ENCODE results near the gene ANKIB1. TPM values are rescaled to one million over a fixed set of nuclear protein-coding genes. Genes with fewer than 3 reads are reported as not detected.

The ANKIB1 gene
- total and polyA plus RNA-seq, 4 donors = 3.9 to 14.8 (median 8.4) TPM

GRCh38 chr7:92226981-92227380 lies 18.8 kb upstream of the ANKIB1 start:
- WGBS = 96% methylated on average over 4 of the region's 4 CpGs
- no peak for DNase-seq (ENCODE audit: low spot score)
- H3K4me1 ChIP-seq (ENCODE audit: control insufficient read depth in 4 of 4, insufficient read depth in 4 of 4, low read length in 3 of 4) = no peaks in the 10 kb centered on the region
- no peak for TF ChIP-seq EGR1 (IDR thresholded peaks at IDR 0.05; ENCODE audit: low read depth in 2 of 2)
- TF ChIP-seq SP1 (IDR thresholded peaks at IDR 0.05) = no peak
- TF ChIP-seq FOXA2 (IDR thresholded peaks at IDR 0.05) = no peak
- no peak for TF ChIP-seq FOXA1 (IDR thresholded peaks at IDR 0.05)
- no peak for TF ChIP-seq HNF4G (IDR thresholded peaks at IDR 0.05)
- TF ChIP-seq, protein P1, sequence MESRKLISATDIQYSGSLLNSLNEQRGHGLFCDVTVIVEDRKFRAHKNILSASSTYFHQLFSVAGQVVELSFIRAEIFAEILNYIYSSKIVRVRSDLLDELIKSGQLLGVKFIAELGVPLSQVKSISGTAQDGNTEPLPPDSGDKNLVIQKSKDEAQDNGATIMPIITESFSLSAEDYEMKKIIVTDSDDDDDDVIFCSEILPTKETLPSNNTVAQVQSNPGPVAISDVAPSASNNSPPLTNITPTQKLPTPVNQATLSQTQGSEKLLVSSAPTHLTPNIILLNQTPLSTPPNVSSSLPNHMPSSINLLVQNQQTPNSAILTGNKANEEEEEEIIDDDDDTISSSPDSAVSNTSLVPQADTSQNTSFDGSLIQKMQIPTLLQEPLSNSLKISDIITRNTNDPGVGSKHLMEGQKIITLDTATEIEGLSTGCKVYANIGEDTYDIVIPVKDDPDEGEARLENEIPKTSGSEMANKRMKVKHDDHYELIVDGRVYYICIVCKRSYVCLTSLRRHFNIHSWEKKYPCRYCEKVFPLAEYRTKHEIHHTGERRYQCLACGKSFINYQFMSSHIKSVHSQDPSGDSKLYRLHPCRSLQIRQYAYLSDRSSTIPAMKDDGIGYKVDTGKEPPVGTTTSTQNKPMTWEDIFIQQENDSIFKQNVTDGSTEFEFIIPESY (IDR thresholded peaks at IDR 0.05) = no peak
- TF ChIP-seq TAF1 (conservative IDR thresholded peaks at IDR 0.05) = no peak
- TF ChIP-seq, protein P2, sequence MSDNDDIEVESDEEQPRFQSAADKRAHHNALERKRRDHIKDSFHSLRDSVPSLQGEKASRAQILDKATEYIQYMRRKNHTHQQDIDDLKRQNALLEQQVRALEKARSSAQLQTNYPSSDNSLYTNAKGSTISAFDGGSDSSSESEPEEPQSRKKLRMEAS (IDR thresholded peaks at IDR 0.05) = no peak
- TF ChIP-seq GABPA (IDR thresholded peaks at IDR 0.05 in 1 of 2, conservative IDR thresholded peaks at IDR 0.05 in 1 of 2) = no peak
- TF ChIP-seq, protein P3, sequence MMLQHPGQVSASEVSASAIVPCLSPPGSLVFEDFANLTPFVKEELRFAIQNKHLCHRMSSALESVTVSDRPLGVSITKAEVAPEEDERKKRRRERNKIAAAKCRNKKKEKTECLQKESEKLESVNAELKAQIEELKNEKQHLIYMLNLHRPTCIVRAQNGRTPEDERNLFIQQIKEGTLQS (IDR thresholded peaks at IDR 0.05) = no peak
- no peak for TF ChIP-seq NR2F2 (IDR thresholded peaks at IDR 0.05)
- TF ChIP-seq, protein P4, sequence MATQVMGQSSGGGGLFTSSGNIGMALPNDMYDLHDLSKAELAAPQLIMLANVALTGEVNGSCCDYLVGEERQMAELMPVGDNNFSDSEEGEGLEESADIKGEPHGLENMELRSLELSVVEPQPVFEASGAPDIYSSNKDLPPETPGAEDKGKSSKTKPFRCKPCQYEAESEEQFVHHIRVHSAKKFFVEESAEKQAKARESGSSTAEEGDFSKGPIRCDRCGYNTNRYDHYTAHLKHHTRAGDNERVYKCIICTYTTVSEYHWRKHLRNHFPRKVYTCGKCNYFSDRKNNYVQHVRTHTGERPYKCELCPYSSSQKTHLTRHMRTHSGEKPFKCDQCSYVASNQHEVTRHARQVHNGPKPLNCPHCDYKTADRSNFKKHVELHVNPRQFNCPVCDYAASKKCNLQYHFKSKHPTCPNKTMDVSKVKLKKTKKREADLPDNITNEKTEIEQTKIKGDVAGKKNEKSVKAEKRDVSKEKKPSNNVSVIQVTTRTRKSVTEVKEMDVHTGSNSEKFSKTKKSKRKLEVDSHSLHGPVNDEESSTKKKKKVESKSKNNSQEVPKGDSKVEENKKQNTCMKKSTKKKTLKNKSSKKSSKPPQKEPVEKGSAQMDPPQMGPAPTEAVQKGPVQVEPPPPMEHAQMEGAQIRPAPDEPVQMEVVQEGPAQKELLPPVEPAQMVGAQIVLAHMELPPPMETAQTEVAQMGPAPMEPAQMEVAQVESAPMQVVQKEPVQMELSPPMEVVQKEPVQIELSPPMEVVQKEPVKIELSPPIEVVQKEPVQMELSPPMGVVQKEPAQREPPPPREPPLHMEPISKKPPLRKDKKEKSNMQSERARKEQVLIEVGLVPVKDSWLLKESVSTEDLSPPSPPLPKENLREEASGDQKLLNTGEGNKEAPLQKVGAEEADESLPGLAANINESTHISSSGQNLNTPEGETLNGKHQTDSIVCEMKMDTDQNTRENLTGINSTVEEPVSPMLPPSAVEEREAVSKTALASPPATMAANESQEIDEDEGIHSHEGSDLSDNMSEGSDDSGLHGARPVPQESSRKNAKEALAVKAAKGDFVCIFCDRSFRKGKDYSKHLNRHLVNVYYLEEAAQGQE (IDR thresholded peaks at IDR 0.05) = no peak
- TF ChIP-seq RAD21 (IDR thresholded peaks at IDR 0.05) = no peak
- no peak overlapping the region for H3K9ac ChIP-seq (ENCODE audit: low read depth in 1 of 2, low read length in 2 of 2)
- no peaks in the 10 kb centered on the region for H3K27me3 ChIP-seq (ENCODE audit: control insufficient read depth in 4 of 4, insufficient read depth in 4 of 4, low read length in 3 of 4)
- peaks cover 3 to 51% (median 45%) of the 10 kb centered on the region in 4 donors for H3K36me3 ChIP-seq (ENCODE audit: control insufficient read depth in 4 of 4, insufficient read depth in 3 of 4, low read depth in 1 of 4, low read length in 3 of 4)
- no peak overlapping the region for H3K4me3 ChIP-seq (ENCODE audit: low read depth in 1 of 3, low read length in 3 of 3)
- no peaks in the 10 kb centered on the region for H3K9me3 ChIP-seq (ENCODE audit: control insufficient read depth in 4 of 4, low read length in 3 of 4)
- no peak overlapping the region for H3K27ac ChIP-seq (ENCODE audit: low read depth in 1 of 2, low read length in 2 of 2)

DNA sequence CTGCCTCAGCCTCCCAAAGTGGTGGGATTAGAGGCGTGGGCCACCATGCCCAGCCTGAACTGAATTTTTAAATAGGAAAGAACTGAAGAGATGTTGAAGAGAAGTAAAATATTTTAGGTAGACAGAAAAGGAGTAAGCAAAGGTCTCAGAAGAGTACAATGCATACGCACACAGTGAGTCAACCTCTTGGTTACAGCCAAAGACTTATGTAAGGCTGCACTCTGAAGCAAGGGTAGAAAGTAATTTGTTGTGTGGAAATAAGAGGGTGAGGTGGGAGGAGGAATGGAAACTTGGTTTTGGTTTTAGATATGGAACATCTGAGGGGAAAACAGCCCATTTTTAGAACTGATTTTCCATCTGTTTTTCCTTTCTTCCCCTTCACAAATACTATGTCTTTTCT lies 17.7 kb upstream of the ANKIB1 start:
- Histone ChIP-seq H3K4me1 (ENCODE audit: control insufficient read depth in 4 of 4, insufficient read depth in 4 of 4, low read length in 3 of 4) (no peaks in the 10 kb centered on the region), H3K27me3 (ENCODE audit: control insufficient read depth in 4 of 4, insufficient read depth in 4 of 4, low read length in 3 of 4) (no peaks in the 10 kb centered on the region), H3K9ac (ENCODE audit: low read depth in 1 of 2, low read length in 2 of 2) (no peak overlapping the region), H3K9me3 (ENCODE audit: control insufficient read depth in 4 of 4, low read length in 3 of 4) (no peaks in the 10 kb centered on the region), H3K4me3 (ENCODE audit: low read depth in 1 of 3, low read length in 3 of 3) (no peak overlapping the region), H3K27ac (ENCODE audit: low read depth in 1 of 2, low read length in 2 of 2) (no peak overlapping the region), H3K36me3 (ENCODE audit: control insufficient read depth in 4 of 4, insufficient read depth in 3 of 4, low read depth in 1 of 4, low read length in 3 of 4) (peaks cover 2 to 46% (median 39%) of the 10 kb centered on the region in 4 donors)
- TF ChIP-seq, protein P2 (IDR thresholded peaks at IDR 0.05) = no peak
- TF ChIP-seq YY1 (IDR thresholded peaks at IDR 0.05) (no peak), FOXA1 (IDR thresholded peaks at IDR 0.05) (no peak), HNF4G (IDR thresholded peaks at IDR 0.05) (no peak), FOXA2 (IDR thresholded peaks at IDR 0.05) (no peak)
- WGBS = 96% methylated on average over 2 of the region's 2 CpGs
- DNase-seq (ENCODE audit: low spot score) = no peak
